Epithelial cell of proximal tubule (primary cell): Measurements from ENCODE around the gene SLC9A9. TPM values are rescaled to one million over a fixed set of nuclear protein-coding genes. Genes with fewer than 3 reads are reported as not detected.

ENCODE experiments used
- DNase-seq: peaks from one replicate; pipeline ENCODE4 v3.0.0-alpha.2; 2011; ENCODE audit warnings: low read depth
- H3K4me3 ChIP-seq: 2 replicates; pipeline ENCODE4 v1.5.1; 2011; ENCODE audit warnings: low read depth, mild to moderate bottlenecking, low read length
- total RNA-seq: library from RNA; depleted of rRNA; stranded (reverse); fragments of >200 nt; gene quantifications from 2 replicates; pipeline ENCODE4 v1.2.3, GENCODE V29; 2015
- TF ChIP-seq, protein P1 (sequence below): conservative IDR thresholded peaks from 2 replicates; pipeline ENCODE4 v1.5.1; 2012; ENCODE audit warnings: low read depth, mild to moderate bottlenecking, low read length

Gene SLC9A9
- total RNA-seq, 1 donor from 2014 or later = 0.17 TPM

DNA sequence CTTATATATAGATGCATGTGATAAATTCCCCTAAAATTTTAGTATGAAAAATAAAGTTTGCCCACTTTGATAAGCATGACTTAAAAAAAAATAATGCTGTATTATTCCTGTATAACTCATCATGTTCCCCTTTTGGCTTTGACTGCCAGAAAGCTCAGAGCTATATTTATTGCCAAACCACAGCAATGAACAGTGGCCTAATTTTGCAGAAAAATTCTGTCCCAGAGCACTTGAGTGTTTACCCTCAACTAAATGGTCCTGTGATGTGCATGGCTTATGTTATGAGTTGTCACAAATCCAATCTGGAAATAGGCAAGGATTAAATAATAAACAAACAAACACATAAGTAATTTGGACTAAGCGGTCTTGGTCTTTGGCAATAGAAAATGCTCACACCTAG, 276.7 kb downstream of the SLC9A9 start:
- H3K4me3 ChIP-seq = no peak overlapping the region
- no peak for DNase-seq
- TF ChIP-seq, protein P1, sequence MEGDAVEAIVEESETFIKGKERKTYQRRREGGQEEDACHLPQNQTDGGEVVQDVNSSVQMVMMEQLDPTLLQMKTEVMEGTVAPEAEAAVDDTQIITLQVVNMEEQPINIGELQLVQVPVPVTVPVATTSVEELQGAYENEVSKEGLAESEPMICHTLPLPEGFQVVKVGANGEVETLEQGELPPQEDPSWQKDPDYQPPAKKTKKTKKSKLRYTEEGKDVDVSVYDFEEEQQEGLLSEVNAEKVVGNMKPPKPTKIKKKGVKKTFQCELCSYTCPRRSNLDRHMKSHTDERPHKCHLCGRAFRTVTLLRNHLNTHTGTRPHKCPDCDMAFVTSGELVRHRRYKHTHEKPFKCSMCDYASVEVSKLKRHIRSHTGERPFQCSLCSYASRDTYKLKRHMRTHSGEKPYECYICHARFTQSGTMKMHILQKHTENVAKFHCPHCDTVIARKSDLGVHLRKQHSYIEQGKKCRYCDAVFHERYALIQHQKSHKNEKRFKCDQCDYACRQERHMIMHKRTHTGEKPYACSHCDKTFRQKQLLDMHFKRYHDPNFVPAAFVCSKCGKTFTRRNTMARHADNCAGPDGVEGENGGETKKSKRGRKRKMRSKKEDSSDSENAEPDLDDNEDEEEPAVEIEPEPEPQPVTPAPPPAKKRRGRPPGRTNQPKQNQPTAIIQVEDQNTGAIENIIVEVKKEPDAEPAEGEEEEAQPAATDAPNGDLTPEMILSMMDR = no peak

DNA sequence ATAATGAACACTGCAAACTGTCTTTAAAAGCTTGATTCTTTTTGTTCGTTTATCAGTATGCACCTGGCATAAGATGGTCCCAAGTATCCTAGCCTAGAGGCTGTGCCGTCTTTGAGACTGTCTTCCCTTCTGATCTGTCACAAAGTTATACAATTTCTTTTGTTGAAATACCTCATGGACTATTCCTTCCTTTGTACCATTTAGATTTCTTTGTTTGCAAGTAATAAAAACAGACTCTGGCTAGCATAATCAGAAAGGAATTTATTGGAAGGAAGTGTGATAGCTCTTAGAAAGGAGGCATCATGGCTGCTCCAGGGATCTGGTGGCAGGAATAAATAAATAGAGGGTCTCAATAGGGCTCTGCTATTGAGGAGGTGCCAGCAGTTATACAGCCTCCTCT, 280.4 kb downstream of the SLC9A9 start:
- H3K4me3 ChIP-seq = no peak overlapping the region
- no peak for DNase-seq
- TF ChIP-seq, protein P1 = no peak

DNA sequence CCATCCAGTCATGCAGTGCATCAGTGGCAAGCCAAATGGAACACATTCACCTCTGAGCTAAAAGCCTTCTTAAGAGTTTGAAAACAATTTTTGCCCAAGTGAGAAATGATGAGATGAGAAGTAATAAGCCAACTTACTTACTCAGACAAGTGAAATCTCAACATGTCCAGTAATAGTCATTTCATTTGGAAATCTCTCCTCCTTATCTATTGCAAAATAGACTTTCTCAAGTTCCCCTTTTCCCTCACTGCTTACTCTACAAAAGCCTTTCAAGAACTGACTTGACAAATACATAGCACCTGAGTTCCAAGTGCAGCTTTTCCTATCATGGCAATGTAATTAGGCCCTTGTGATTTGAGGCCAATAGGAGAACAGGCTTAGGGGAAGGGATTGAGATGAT, 282.3 kb downstream of the SLC9A9 start:
- peak; percentile 13 for DNase-seq
- H3K4me3 ChIP-seq = no peak overlapping the region
- TF ChIP-seq, protein P1 = no peak

DNA sequence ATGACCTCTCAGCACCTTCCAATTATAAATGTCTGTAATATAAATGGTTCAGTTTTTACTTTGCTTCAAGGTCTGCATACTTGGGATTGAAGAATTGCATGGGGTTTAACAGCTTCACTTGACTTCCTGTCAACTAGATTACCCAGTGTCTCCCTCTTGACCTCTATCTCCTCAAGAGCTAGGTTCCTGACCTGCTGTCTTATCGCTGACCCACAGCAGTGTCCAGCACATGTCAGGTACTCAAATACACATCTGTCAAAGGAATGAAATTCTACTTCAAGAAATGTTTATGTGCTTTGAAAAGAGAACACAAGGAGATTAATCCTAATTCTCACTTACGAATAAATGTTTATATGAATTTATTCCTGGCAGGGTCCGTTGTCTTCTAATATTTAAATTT, 284.5 kb downstream of the SLC9A9 start:
- no peak for DNase-seq
- TF ChIP-seq, protein P1 = no peak
- H3K4me3 ChIP-seq = no peak overlapping the region

DNA sequence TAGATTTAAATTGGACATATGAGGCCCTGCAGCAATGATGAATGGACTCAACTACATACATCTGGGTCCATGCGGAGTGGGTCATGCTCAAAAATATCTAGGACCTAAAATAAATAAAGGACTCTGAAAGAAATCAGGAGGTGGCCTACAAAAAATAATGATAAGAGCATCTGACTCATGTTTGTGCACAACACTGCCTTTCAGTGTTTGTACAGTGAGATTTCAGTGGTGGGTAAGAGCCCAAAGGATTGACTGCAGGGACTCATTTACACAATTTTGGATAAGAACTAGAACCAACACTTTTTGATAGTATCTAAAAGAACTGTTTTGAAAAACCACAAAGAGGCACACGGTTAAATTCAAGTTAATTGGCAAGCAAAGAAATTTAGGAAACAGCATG, 285.5 kb downstream of the SLC9A9 start:
- TF ChIP-seq, protein P1 = no peak
- no peak for DNase-seq

DNA sequence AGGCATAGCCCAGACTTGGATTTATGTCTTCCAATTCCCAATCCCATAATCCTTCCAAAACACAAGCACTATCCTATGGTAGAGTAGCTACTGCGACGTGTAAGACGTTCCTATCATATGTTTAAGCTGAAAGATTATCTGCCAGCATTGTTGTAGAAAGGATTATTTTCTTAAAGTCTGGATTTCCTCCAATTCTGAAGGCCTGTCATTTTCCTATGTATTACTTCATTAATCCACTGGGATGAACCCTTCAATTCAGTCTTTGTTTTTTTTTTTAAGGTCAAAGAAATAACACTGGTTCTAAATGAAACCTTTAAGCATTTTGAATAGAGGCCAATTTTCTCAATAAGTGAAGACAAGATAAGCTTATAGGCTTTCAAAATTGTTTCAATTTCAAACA, 289.0 kb downstream of the SLC9A9 start:
- DNase-seq = no peak
- no peak overlapping the region for H3K4me3 ChIP-seq
- TF ChIP-seq, protein P1 = no peak

More for the DNA sequence above, 285.5 kb downstream of the SLC9A9 start:
- no peak overlapping the region for H3K4me3 ChIP-seq

DNA sequence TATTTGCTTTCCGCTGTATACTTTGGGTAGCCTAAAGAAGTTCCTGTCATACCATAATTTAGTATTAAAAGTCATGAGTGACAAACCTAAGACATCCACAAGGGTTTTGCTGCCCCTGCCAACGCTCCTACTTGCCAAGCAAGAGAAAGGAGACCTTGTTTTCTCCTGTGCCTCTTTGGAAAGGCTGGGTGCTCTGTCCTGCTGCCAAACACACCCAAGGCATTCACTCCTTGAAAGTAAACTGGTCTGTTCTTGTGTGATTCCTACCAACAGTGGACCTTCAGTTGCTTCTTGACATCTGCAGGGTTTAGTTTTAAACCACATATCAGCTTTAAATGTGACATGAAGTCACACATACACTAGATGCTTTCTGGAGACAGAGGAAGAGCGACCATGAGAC, 295.4 kb downstream of the SLC9A9 start:
- DNase-seq = no peak
- no peak overlapping the region for H3K4me3 ChIP-seq
- TF ChIP-seq, protein P1 = no peak
